GM18858 (cell line): Measurements from ENCODE around the gene BMP6.
"Not testable (repeated sequence)": the region's sequence is repeated elsewhere in the genome, so short reads cannot be mapped to it uniquely, and the experiment has no call there.

Source experiments
- ATAC-seq: cut with Tn5 transposase; IDR thresholded peaks from one replicate; pipeline ENCODE4 v1.9.1; 2021; ENCODE audit not compliant: unreplicated experiment

Gene BMP6

DNA sequence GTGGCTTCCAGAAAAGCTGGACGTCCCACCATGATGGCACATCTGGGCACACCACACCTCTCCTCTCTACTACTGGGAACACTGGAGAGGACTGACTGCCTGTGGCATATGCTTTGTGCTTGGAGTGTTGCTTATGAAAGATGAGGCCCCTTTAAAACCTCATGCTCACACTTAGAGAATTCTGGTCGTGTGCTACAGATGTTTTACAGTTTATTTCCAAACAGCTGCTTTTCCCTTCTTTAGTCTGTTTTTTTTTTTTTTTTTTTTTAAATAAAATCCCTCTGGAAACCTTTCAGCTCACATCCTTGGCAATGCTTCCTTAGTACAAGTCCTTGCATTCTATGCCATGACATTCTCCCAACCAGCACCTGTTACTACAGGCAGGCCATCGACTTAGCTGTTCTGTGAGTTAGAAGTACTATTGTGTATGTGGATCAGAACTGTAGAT lies 60.3 kb downstream of the BMP6 start:
- ATAC-seq: no peak

- no peak for ATAC-seq
Observed at GRCh38 chr6:7787137-7787608, 61.3 kb downstream of the BMP6 start.

DNA sequence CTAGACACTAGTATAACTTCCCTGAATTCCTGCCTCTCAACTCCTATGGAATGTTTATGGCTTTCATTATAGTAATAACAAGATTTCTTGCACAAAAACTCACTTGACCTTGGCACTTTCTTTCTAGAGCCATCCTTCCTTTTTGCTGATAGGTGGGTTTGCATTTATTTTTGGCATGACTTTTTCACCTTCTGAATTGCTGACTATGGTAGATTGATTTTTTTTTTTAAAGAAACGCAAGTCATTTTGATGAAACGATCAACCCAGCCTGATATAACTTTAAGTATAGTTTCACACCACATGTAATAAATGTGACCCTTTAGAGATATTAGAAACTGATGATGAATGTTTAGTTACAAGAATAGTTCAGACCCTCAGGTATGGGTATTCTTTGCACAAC lies 61.8 kb downstream of the BMP6 start:
- no peak for ATAC-seq

DNA sequence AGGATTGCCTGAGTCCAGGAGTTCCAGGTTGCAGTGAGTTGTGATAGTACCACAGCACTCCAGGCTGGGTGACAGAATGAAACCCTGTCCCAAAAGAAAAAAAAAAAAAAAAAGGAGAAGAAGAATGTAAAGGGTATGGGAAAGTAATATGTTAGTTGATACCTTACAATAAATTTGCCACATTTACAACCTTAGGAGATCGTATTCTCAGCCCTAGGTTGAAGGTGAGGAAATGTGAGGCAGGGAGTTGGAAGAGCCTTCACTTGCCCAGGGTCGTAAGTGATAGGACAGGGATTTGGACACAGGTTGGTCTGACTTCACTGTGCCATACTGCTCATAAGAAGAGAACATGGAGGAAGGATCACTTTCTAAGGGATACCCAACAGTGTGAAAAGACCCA lies 68.6 kb downstream of the BMP6 start:
- ATAC-seq: no peak

GRCh38 chr6:7797386-7797785 lies 71.5 kb downstream of the BMP6 start:
- no peak for ATAC-seq

DNA sequence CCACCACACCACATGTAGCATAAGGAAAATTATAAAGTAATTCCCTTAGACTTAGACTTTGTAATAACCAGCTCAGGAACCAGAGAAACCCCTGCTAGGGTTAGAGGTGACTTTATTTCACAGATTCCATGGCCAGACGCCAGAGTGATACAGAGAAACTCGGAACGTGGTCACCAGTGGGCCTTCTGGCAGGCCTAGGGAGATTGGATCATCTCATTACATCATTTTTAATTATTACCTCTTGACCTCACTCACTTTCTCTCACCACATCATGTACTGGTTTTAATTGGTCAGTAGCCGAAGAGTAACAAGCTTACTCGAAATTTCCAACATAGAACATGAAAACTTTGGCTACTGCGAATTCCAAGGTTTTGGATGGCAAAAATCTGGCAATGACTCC lies 72.9 kb downstream of the BMP6 start:
- no peak for ATAC-seq

DNA sequence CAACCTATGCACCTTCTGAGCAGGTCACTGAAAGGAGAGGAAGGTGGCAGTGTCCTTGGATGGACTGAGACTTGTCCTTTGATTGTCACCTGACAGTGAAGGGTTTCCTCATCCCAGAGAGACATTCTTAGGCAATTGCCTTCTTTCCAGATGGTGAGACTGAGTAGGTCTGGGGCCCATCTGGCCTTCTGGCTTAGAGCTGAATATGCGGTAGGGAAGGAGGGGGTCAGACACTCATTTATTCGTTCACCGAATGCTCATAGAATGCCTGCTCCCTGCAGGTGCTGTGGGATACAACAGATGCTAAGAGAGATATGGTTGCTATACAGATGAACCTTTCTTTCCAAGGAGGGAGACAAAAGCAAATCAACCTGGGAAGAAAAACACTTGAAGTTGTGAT lies 76.8 kb downstream of the BMP6 start:
- no peak for ATAC-seq

DNA sequence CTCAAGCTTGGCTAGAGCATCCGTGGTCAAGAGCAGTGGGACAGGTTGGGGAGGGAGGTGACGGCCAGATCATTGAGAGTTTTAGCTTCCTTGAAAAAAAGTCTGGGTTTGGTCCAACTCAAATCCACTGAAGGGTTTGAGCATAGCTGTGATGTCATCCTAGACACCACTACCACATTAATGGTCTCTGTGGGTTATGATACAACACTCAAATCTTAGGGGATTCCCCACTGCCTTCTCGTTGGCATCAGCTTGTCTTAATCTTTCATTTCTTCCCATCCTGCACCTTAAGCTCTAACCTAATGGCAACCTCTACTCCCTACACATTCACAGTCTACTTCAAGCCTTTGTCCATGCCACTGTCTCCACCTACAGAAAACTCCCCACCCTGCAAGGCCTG lies 77.3 kb downstream of the BMP6 start:
- no peak for ATAC-seq

DNA sequence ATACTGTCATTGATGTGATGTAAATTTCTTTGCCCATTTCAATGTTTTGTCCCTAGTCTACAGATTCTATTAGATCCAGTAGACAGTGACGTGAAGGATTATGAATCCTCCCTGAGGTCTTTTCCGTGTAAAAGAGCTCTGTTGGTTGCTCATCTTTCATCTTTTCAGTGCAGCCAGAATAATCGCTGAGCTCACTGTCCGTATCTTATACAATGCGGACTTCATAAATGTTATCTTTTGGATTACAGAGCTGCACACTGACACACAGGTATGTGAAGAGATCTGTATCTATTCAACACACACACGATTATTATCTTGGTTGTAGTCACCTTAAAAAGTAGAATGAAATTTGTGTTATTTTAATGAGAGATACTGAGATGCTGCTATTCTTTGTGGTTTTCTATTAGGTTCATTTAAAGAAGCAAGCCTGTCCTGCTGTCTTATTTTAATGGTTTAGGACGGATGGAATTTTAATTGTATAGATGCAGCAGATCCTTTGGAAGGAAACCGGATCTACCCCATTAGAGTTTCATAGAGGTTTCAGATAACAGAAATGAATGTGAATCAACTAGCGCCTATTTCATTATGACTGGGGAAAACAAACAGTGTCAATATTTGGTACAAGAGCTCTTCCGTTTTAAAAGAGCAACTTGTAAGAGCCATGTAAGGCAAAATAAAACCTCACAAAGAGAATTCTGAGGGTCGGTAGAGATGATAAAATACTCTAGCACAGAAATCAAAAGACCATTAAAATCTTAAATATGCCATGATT lies 79.4 kb downstream of the BMP6 start:
- ATAC-seq: no peak

- no peak for ATAC-seq
Observed at GRCh38 chr6:7805850-7806214, 79.9 kb downstream of the BMP6 start.

- no peak for ATAC-seq
Observed at GRCh38 chr6:7806711-7807110, 80.8 kb downstream of the BMP6 start.

DNA sequence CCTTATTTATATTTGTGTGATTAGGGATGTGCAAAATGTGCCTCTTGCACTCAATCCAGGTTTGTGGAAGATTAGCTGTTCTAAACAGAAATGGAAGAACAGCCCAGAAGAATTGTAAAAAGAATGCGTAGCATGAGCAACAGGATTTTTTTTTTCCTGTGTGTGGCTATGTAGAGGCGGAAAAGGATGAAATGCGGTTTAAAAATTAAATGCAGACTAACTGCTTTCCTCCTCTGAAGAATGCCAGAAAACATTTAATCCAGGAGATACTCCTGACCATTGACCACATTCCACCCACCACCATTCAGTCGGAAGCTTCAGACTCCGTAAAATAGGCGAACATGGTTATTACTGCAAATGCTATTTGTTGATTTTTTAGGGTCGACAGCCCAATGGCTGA lies 83.4 kb downstream of the BMP6 start:
- no peak for ATAC-seq

DNA sequence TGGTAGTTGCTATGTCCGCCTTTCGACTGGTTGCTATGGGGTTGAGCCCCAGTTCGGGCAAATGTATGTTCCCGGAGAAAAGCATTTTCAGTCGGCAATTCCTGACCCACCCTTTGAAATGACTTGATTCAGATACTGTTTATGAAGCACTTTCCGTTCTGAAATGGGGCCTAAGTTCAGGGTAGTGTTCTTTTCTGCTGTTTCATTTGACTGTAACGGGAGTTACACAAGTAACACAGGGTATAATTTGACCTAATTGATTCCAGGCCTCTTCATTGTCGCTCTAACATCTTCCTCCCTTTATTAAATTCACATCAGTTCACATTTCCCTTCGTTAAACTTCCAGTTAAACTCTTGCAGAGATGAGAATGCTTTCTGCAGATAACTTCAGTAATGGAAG lies 85.5 kb downstream of the BMP6 start:
- no peak for ATAC-seq

DNA sequence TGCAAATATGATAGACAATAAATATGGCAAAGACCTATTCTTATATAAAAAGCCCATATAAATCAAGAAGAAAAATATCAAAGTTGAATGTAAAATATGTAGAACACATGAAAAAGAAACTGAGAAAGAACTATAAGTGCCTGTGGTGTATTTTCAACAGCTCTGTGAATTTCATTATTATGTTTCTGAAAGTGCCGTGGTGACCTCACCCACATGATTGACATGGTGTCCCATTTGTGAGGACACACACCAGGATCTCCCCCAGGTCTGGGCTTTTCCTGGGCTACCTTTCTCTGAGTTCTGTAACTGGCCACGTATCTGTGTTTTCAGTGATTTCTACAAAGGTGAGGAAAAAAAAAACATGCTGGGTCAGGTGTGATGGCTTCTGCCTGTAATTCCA lies 86.7 kb downstream of the BMP6 start:
- no peak for ATAC-seq

DNA sequence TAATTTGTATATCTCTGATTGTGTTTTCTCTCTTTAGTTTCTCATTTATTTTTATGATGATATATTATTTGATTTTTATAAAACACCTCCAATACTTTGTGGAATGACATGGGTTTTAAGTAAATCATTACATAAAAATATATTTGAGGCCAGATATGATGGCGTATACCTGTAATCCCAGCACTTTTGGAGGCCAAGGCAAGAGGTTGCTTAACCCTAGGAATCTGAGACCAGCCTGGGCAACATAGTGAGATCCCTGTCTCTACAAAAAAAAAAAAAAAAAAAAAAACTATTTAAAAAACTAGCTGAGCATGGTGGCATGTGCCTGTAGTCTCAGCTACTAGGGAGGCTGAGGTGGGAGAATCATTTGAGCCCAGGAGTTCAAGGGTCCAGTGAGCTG lies 87.3 kb downstream of the BMP6 start:
- no peak for ATAC-seq

DNA sequence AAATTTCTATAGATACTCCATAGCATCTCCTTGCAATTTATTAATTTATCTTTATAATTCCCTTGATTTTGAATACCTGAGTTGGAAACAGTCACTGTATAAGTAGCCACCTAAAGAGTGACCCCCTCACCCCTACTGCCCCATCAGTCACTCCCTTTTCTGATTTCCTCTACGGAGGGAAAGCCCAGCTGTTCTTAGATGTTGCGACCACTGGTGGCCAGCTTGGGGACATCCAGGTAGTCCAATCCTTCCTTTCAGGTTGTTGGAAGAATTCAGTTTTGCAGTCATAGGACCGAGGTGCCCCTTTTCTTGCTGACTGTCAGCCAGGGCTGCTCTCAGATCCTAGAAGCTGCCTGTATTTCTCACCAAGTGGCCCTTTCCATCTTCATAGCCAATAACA lies 87.8 kb downstream of the BMP6 start:
- ATAC-seq: no peak

- ATAC-seq: no peak
Observed at GRCh38 chr6:7815716-7816115, 89.8 kb downstream of the BMP6 start.

GRCh38 chr6:7817184-7817583 lies 91.3 kb downstream of the BMP6 start:
- not testable (repeated sequence) for ATAC-seq

- no peak for ATAC-seq
Observed at GRCh38 chr6:7818257-7819214, 92.6 kb downstream of the BMP6 start.

GRCh38 chr6:7819431-7820015 lies 93.6 kb downstream of the BMP6 start:
- no peak for ATAC-seq

DNA sequence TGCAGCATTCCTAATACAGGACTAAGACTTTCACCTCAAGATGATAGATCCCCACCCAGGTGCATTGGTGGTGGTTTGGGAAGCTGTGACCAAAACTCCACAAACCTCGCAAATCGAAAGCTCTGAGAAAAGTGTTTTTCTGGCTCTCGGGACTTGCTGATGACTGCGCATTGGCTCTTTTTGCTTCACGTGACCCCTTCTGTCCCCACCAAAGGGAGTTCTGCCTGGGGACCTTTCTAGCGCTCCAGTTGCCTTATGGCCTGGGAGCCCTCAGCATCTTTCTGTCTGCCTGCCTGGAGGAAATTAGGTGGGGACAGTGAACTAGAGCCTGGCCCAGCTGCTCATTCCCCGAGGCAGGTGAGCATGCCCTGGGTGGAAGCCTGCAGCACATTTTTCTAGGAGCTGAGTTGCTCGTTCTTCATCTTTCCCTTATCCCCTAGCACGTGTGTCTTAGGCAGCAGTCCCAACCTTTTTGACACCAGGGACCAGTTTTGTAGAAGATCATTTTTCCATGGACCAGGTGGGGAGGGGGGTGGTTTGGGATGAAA lies 94.5 kb downstream of the BMP6 start:
- ATAC-seq: no peak
